ENCODE results near the gene ST6GAL1.

Gene ST6GAL1

DNA sequence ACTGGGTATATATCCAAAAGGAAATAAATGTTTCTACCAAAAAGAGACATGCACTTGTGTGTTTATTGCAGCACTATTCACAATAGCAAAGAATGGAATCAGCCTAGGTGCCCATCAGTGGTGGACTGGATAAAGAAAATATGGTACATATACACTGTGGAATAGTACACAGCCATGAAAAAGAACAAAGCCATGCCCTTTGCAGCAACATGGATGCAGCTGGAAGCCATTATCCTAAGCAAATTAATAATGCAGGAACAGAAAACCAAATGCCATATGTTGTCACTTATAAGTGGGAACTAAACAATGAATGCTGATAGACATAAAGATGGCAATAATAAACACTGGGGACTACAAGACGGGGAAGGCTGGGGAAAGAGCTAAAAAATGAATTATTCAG is 106.1 kb downstream of the ST6GAL1 start:
- Histone ChIP-seq H3K4me3 (no peak overlapping the region), H3K27ac (no peak overlapping the region)
- DNase-seq (ENCODE audit: low spot score): no peak
- TF ChIP-seq, protein P1, sequence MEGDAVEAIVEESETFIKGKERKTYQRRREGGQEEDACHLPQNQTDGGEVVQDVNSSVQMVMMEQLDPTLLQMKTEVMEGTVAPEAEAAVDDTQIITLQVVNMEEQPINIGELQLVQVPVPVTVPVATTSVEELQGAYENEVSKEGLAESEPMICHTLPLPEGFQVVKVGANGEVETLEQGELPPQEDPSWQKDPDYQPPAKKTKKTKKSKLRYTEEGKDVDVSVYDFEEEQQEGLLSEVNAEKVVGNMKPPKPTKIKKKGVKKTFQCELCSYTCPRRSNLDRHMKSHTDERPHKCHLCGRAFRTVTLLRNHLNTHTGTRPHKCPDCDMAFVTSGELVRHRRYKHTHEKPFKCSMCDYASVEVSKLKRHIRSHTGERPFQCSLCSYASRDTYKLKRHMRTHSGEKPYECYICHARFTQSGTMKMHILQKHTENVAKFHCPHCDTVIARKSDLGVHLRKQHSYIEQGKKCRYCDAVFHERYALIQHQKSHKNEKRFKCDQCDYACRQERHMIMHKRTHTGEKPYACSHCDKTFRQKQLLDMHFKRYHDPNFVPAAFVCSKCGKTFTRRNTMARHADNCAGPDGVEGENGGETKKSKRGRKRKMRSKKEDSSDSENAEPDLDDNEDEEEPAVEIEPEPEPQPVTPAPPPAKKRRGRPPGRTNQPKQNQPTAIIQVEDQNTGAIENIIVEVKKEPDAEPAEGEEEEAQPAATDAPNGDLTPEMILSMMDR (IDR thresholded peaks at IDR 0.05): no peak

DNA sequence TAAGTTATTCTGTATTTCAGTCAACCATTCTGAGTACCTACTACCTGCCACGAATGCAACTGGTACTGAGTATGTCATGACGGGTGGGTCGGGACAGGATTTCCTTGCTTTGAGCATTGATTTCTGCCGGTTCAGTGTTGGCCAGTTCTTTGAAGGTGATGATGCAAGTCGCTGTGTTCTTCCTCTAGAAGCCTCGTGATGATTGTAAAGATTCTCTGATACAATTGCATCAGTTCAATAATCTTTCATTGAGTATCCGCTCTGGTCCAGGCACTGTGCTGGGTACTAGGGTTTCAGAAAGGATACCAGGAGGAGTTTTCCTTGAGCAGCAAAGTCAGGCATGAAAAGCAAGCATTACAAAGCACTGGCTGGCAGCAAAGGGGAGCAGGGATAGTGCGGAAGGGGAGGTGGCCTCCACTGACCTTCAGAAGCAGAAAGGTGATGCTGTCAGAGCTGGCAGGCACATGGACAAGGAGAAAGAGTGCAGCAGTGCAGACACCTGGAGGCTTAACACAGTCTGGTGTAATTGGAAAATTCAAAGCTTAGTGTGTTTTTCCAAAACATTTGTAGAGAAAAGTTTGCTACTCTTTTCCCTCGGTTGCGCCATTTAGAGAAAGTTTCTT is 108.9 kb downstream of the ST6GAL1 start:
- Histone ChIP-seq H3K27ac (no peak overlapping the region), H3K4me3 (no peak overlapping the region)
- DNase-seq (ENCODE audit: low spot score): no peak
- TF ChIP-seq, protein P1 (IDR thresholded peaks at IDR 0.05): no peak

DNA sequence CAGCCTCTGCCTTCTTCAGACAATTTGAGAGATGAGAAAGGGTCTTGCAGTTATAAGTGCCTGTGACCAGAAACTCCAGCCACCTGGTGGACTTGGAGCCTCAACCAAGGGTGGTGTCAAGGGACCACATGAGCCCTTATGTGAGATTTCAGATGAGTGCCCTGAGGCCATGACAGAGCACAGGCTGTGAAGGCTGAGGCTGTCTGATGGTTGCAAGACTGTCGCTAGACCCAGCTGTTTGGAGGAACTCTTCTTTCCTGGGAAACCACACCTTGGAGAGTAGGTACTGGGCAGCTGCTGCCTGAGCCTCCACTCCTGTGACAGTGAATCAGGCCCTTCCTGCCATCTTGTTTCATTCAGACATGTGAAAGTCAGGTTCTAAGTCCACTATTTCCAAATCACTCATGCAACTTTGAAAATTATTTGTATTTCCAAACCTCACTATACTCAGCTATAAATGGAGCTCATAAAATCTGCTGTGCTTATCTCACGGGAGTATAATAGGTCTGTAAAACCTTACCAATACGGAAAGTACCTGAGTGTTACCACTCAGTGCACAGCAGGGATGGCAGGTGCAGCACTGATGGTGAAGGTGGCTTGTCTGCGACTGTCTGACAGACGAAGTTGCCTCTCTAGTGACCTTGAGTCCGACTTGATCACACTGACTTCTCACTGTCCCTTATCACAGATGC is 109.5 kb downstream of the ST6GAL1 start:
- no peak overlapping the region for H3K4me3 ChIP-seq
- DNase-seq (ENCODE audit: low spot score): no peak
- TF ChIP-seq, protein P1 (IDR thresholded peaks at IDR 0.05): no peak
- H3K27ac ChIP-seq: no peak overlapping the region

DNA sequence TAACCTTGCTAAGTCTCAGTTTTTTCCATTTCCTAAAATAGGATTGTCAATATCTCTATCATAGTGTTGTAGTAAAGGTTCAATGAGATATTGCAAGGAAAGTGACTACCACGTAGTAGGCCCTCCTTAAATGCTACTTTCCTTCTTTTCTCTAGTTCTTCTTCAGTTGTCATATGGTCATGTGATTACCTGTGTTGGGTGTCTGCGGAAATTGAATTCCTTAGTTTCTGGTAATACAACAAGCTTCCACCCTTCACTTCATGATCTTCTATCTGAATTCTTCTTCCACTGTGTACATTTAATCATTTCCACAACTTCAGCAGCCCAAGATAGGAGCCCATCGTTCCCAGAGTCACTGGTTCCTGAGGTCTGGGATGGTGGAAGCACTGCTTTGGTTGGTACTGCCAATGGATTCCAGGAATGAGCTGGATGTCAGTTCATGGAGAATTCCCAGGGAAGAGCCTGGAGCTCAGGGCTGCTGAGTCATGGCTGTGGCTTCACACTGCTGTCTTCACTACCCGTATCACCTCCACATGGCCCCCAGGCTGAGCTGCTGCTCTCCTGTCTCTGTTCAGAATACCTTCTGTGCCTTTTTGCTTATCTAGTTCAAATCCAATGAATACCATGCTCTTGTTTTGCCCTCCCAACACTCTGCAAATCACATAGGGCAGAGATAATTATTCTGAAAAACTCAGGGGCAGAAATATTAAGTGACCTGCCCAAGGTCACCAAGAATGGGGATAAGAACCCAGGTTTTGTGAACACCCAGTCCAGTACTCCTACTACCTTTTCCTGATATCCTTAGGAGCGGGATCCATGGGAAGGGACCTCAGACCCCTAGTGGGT is 110.4 kb downstream of the ST6GAL1 start:
- peak overlapping the region in 1 of 2 donors; percentile 46 for H3K27ac ChIP-seq
- TF ChIP-seq, protein P1 (IDR thresholded peaks at IDR 0.05): no peak
- no peak overlapping the region for H3K4me3 ChIP-seq
- DNase-seq (ENCODE audit: low spot score): no peak

DNA sequence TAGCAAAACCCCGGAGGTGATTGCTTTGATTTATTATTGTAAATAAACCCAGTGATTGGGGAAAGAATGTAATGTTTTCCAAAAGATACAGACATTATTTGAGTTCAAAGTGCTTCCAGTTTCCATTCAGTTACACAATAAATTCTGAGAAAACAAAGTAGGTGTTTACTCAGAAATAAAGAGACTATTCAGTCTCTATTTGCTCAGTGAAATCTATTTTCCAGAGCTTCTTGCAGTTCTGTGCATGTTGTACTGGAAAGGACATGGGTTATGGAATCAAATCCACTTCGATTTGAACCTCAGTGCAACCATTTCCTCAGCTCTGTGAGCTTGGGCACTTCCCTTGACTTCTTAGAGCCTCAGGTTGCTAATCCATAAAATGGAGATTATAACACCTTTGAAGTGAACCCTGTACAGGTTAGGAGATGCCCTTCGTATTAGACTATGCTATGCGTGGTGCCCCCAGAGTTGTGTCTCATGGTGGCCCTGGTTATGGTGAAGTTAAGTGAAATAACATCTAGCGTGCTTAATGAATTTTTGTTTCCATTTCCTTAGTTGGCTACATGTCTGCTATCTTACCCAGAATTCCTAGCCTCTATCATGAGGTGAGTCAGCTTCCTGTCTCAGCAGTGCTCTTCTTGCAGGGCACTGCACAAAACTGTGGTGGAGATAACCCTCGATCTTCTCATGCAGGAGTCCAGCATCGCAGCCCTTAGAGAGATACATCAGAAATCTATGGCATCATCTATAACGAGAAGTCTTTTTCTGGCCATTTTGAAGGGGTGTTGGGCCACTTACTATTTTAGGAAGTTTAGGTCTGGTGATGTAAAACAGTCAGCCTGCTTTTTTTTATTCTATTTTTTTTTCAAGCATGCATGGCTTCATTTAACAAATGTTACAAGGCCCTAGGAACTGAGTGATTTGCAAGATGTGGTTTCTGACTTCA is 111.3 kb downstream of the ST6GAL1 start:
- DNase-seq (ENCODE audit: low spot score): no peak
- TF ChIP-seq, protein P1 (IDR thresholded peaks at IDR 0.05): no peak
- peak overlapping the region; percentile 46 to 48 for H3K27ac ChIP-seq
- H3K4me3 ChIP-seq: no peak overlapping the region

DNA sequence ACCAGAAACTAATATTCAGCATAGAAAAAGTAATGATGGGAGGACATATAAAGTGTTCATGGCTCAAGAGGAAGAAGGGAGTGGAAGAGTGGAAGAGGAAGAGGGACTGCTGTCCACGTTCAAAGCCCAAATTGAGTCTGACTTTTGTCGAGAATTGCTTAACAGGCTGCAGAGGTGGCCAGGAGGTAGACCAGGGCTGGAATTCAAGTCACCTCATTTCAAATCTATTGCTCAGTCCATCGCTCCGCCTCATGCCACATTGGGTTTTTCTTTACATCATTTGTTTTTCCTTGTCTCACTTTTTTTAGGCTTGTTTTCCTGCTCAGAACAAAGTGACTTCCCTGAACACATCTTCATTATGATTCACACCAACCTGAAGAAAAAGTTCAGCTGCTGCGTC is 112.0 kb downstream of the ST6GAL1 start:
- H3K27ac ChIP-seq: peak overlapping the region; percentile 20 to 26
- TF ChIP-seq, protein P1 (IDR thresholded peaks at IDR 0.05): no peak

More for the DNA sequence above, 112.0 kb downstream of the ST6GAL1 start:
- DNase-seq (ENCODE audit: low spot score): no peak
- no peak overlapping the region for H3K4me3 ChIP-seq
